PFSK-1 (cell line): ENCODE measurements around the gene KRT12.

Experiments used
- POLR2AphosphoS5 ChIP-seq: IDR thresholded peaks from 2 replicates; pipeline ENCODE4 v1.6.1; 2012; ENCODE audit warnings: low read depth, mild to moderate bottlenecking, control low read depth, low read length, moderate library complexity
- REST ChIP-seq, 2 experiments: IDR thresholded peaks; 2 replicates each; pipeline versions ENCODE4 v1.6.1 to v1.8.0; 2011 to 2012; ENCODE audit warnings: low read depth in 2 of 2, low read length in 2 of 2, control low read depth in 1 of 2, inconsistent platforms in 1 of 2, mild to moderate bottlenecking in 1 of 2, moderate library complexity in 1 of 2; ENCODE audit not compliant: insufficient read depth in 1 of 2

GRCh38 chr17:40866838-40867237 is at the start of gene KRT12:
- TF ChIP-seq POLR2AphosphoS5 (no peak), REST (IDR thresholded peaks at IDR 0.05; ENCODE audit: insufficient read depth in 1 of 2, low read depth in 2 of 2, low read length in 2 of 2) (no peak)
